Upper lobe of left lung (tissue), 6 donors: ENCODE results near the gene FOXA1. TPM values are rescaled to one million over a fixed set of nuclear protein-coding genes. Genes with fewer than 3 reads are reported as not detected.

Experiments
- ATAC-seq, 2 donors: fragments of 200-7000 bp; cut with Tn5 transposase; one replicate each; pipeline ENCODE4 v1.9.1; 2022; ENCODE audit warnings: mild to moderate bottlenecking in 2 of 2, moderate library complexity in 2 of 2; ENCODE audit not compliant: low FRiP score in 2 of 2
- DNase-seq, 2 donors: peaks; one replicate each; pipeline ENCODE4 v3.0.0-alpha.2; 2019 to 2020
- H3K27ac ChIP-seq, 4 donors: fragments of 200-600 bp; sonication (generic); one replicate each; pipeline ENCODE4 v1.5.1; 2016 to 2019
- H3K27me3 ChIP-seq, 4 donors: fragments of 200-600 bp; sonication (generic); one replicate each; pipeline ENCODE4 v1.5.1; 2017 to 2019
- H3K36me3 ChIP-seq, 4 donors: fragments of 200-600 bp; sonication (generic); one replicate each; pipeline ENCODE4 v1.5.1; 2016 to 2019
- H3K4me1 ChIP-seq, 4 donors: fragments of 200-600 bp; sonication (generic); one replicate each; pipeline ENCODE4 v1.5.1; 2018 to 2019
- H3K4me3 ChIP-seq, 4 donors: fragments of 200-600 bp; sonication (generic); one replicate each; pipeline ENCODE4 v1.5.1; 2017 to 2019; ENCODE audit warnings: mild to moderate bottlenecking in 2 of 4, moderate library complexity in 1 of 4
- H3K9me3 ChIP-seq, 4 donors: fragments of 200-600 bp; sonication (generic); one replicate each; pipeline ENCODE4 v1.5.1; 2018 to 2019
- CTCF ChIP-seq, 6 experiments: fragments of 450-650 bp in 4 of 6; fragments of 200-600 bp in 2 of 6; sonication (generic) in 2 of 6; IDR thresholded peaks; one replicate each; pipeline ENCODE4 v1.5.1; 2016 to 2019; ENCODE audit warnings: antibody characterized with exemption in 6 of 6
- EP300 ChIP-seq, 4 donors: sonication (generic); formaldehyde crosslinking; IDR thresholded peaks; one replicate each; pipeline ENCODE4 v1.5.1; 2017; ENCODE audit warnings: antibody characterized with exemption in 4 of 4, control low read depth in 2 of 4
- POLR2A ChIP-seq, 4 donors: fragments of 450-650 bp; IDR thresholded peaks; one replicate each; pipeline ENCODE4 v1.5.1; 2016 to 2017; ENCODE audit warnings: antibody characterized with exemption in 4 of 4, mild to moderate bottlenecking in 2 of 4
- POLR2AphosphoS5 ChIP-seq, 2 donors: sonication (generic); formaldehyde crosslinking; IDR thresholded peaks; one replicate each; pipeline ENCODE4 v1.5.1; 2017; ENCODE audit warnings: antibody characterized with exemption in 2 of 2
- WGBS, 2 donors: methylation state at CpG; one replicate each; pipeline ENCODE4 v1.1.5; 2017 to 2018; 5-methylcytosine and 5-hydroxymethylcytosine counted together
- total RNA-seq, 6 donors: library from RNA; depleted of rRNA in 4 of 6; stranded (reverse); fragments of >200 nt in 4 of 6; gene quantifications; one replicate each; pipeline versions ENCODE4 v1.1.0 to v1.2.1, GENCODE V29; 2016 to 2021
- donor health status: DM: no; HTN: no; CAD: no; lungs with moderate emphysema.
- donor health status: DM: no; HTN: yes; CAD: no; lungs with severe emphysema.

FOXA1 gene
- total RNA-seq, 6 donors from 2014 or later = 25.1 to 69.2 (median 34.6) TPM

GRCh38 chr14:37591941-37592481 lies 3.0 kb downstream of the FOXA1 start:
- H3K27ac ChIP-seq = peak overlapping the region; percentile 71 to 92 (median 89)
- ATAC-seq (no peak), DNase-seq (peak; percentile 36 to 85)

GRCh38 chr14:37591311-37591940 lies 3.6 kb downstream of the FOXA1 start:
- ATAC-seq (peak in 1 of 2 donors; percentile 12), DNase-seq (peak; percentile 45 to 89)
- Histone ChIP-seq H3K36me3 (no peaks in the 10 kb centered on the region), H3K4me3 (peak overlapping the region in 3 of 4 donors; percentile 47 to 62 (median 55)), H3K4me1 (peaks cover 16 to 42% (median 32%) of the 10 kb centered on the region in 4 donors), H3K9me3 (no peaks in the 10 kb centered on the region), H3K27ac (peak overlapping the region; percentile 71 to 92 (median 89)), H3K27me3 (peaks cover 5 to 63% (median 26%) of the 10 kb centered on the region in 4 donors)
- no peak for TF ChIP-seq POLR2A (IDR thresholded peaks at IDR 0.05)
- TF ChIP-seq CTCF (IDR thresholded peaks at IDR 0.05) = peak in 4 of 6 experiments; percentile 25 to 48 (median 40)
- 6 to 7% methylated on average over 5 to 24 of the region's 45 CpGs for WGBS, 2 donors

More at GRCh38 chr14:37591941-37592481, 3.0 kb downstream of the FOXA1 start:
- H3K4me1 ChIP-seq = peaks cover 16 to 44% (median 33%) of the 10 kb centered on the region in 4 donors
- 7% methylated on average over 27 of the region's 58 CpGs; no CpG with 5 or more reads in 1 of the 2 donors for WGBS, 2 donors
- no peaks in the 10 kb centered on the region for H3K9me3 ChIP-seq
- H3K4me3 ChIP-seq = peak overlapping the region in 3 of 4 donors; percentile 47 to 62 (median 55)
- H3K36me3 ChIP-seq = no peaks in the 10 kb centered on the region
- no peak for TF ChIP-seq EP300 (IDR thresholded peaks at IDR 0.05)
- peaks cover 5 to 63% (median 26%) of the 10 kb centered on the region in 4 donors for H3K27me3 ChIP-seq

GRCh38 chr14:37590428-37591139 lies 4.5 kb downstream of the FOXA1 start:
- Histone ChIP-seq H3K4me1 (peaks cover 10 to 34% (median 24%) of the 10 kb centered on the region in 4 donors), H3K4me3 (peak overlapping the region in 3 of 4 donors; percentile 47 to 62 (median 55)), H3K9me3 (no peaks in the 10 kb centered on the region), H3K27ac (peak overlapping the region; percentile 71 to 92 (median 89)), H3K36me3 (no peaks in the 10 kb centered on the region), H3K27me3 (peaks cover 3 to 57% (median 23%) of the 10 kb centered on the region in 4 donors)
- DNase-seq = no peak
- 11 to 17% methylated on average over 4 of the region's 4 CpGs for WGBS, 2 donors
- TF ChIP-seq POLR2A (IDR thresholded peaks at IDR 0.05) = no peak
- TF ChIP-seq EP300 (IDR thresholded peaks at IDR 0.05) = no peak
- TF ChIP-seq POLR2AphosphoS5 (IDR thresholded peaks at IDR 0.05) = no peak
- no peak for TF ChIP-seq CTCF (IDR thresholded peaks at IDR 0.05)
- ATAC-seq = no peak

GRCh38 chr14:37589715-37590427 lies 5.2 kb downstream of the FOXA1 start:
- TF ChIP-seq EP300 (IDR thresholded peaks at IDR 0.05) (no peak), CTCF (IDR thresholded peaks at IDR 0.05) (no peak), POLR2A (IDR thresholded peaks at IDR 0.05) (no peak), POLR2AphosphoS5 (IDR thresholded peaks at IDR 0.05) (no peak)
- no peak for ATAC-seq
- no peak for DNase-seq
- Histone ChIP-seq H3K27ac (peak overlapping the region; percentile 71 to 92 (median 86)), H3K4me3 (peak overlapping the region in 3 of 4 donors; percentile 47 to 62 (median 55)), H3K9me3 (no peaks in the 10 kb centered on the region), H3K36me3 (no peaks in the 10 kb centered on the region), H3K27me3 (peaks cover 3 to 58% (median 21%) of the 10 kb centered on the region in 4 donors), H3K4me1 (peaks cover 10 to 32% (median 20%) of the 10 kb centered on the region in 4 donors)
- 16 to 20% methylated on average over 6 of the region's 6 CpGs for WGBS, 2 donors
